Endothelial cell of umbilical vein (primary cell): ENCODE results near the gene STAB2. TPM values are rescaled to one million over a fixed set of nuclear protein-coding genes. Genes with fewer than 3 reads are reported as not detected.

ENCODE experiments used
- BruUV-seq: library from RNA; stranded (reverse); fragments of 400-500 nt; replicated peaks from 2 replicates; lab custom pipeline; 2021; lab: Mats Ljungman, UMichigan
- CTCF ChIA-PET: fragments of 300-600, 350-600 bp; sonication (Branson Sonifier 250); formaldehyde crosslinking; loops from one replicate; lab custom pipeline; 2021; ENCODE audit warnings: antibody characterized with exemption, inconsistent platforms; lab: Charles Lee
- POLR2A ChIA-PET: fragments of 300-600, 350-600 bp; sonication (Branson Sonifier 250); formaldehyde crosslinking; loops from one replicate; lab custom pipeline; 2021; ENCODE audit warnings: antibody characterized with exemption, inconsistent platforms; lab: Charles Lee
- DNase-seq: peaks from one replicate; pipeline ENCODE4 v3.0.0-alpha.2; 2011; ENCODE audit warnings: low read depth, low spot score
- FAIRE-seq: peaks from 2 replicates; lab custom pipeline; 2011; peaks lifted over from hg19 to GRCh38; lab: Jason Lieb, UNC
- H2AFZ ChIP-seq: 2 replicates; pipeline ENCODE4 v1.6.0; 2012; ENCODE audit warnings: low read depth, low read length, control low read depth, inconsistent platforms
- H3K27ac ChIP-seq: 2 replicates; pipeline ENCODE4 v1.5.1; 2011; ENCODE audit warnings: low read depth, mild to moderate bottlenecking, control low read depth, low read length, moderate library complexity; ENCODE audit not compliant: insufficient read depth
- H3K27me3 ChIP-seq, 2 experiments: 2 replicates each; pipeline versions ENCODE4 v1.6.0 to v1.6.1; 2011; ENCODE audit warnings: low read length in 2 of 2, mixed read lengths in 1 of 2; ENCODE audit not compliant: control insufficient read depth in 2 of 2, insufficient read depth in 2 of 2
- H3K36me3 ChIP-seq, 2 experiments: 2 replicates in 1 of 2; 3 replicates in 1 of 2; pipeline ENCODE4 v1.5.1; 2011; ENCODE audit warnings: low read length in 2 of 2, mild to moderate bottlenecking in 1 of 2, moderate library complexity in 1 of 2; ENCODE audit not compliant: control insufficient read depth in 2 of 2, insufficient read depth in 2 of 2; ENCODE audit errors: extremely low read depth in 1 of 2
- H3K4me1 ChIP-seq: 3 replicates; pipeline ENCODE4 v1.5.1; 2011; ENCODE audit warnings: mild to moderate bottlenecking, low read length; ENCODE audit not compliant: control insufficient read depth, insufficient read depth; ENCODE audit errors: extremely low read depth
- H3K4me2 ChIP-seq: 2 replicates; pipeline ENCODE4 v1.6.1; 2011; ENCODE audit warnings: low read length, control low read depth, mixed read lengths; ENCODE audit not compliant: insufficient read depth
- H3K4me3 ChIP-seq, 3 experiments: fragments of 200-600 bp in 1 of 3; sonication (generic), shearing (Covaris generic) in 1 of 3; replicated peaks in 1 of 3; 2 replicates each; pipeline ENCODE4 v1.5.1; 2011 to 2016; ENCODE audit warnings: control low read depth in 3 of 3, low read length in 3 of 3, mild to moderate bottlenecking in 2 of 3, inconsistent platforms in 1 of 3, low read depth in 1 of 3, moderate library complexity in 1 of 3; ENCODE audit not compliant: insufficient read depth in 1 of 3
- H3K79me2 ChIP-seq: 2 replicates; pipeline ENCODE4 v1.6.0; 2012; ENCODE audit warnings: low read length, inconsistent platforms; ENCODE audit not compliant: control insufficient read depth, insufficient read depth
- H3K9ac ChIP-seq: replicated peaks from 2 replicates; pipeline ENCODE3; 2011; ENCODE audit warnings: low read length, control low read depth; ENCODE audit not compliant: insufficient read depth; ENCODE audit errors: extremely low read depth
- H3K9me1 ChIP-seq: replicated peaks from 3 replicates; pipeline ENCODE4 v1.6.0; 2011; ENCODE audit warnings: mild to moderate bottlenecking, low read length; ENCODE audit not compliant: control insufficient read depth, insufficient read depth; ENCODE audit errors: extremely low read depth
- H3K9me3 ChIP-seq: replicated peaks from 2 replicates; pipeline ENCODE4 v1.5.1; 2012; ENCODE audit warnings: low read length, inconsistent platforms; ENCODE audit not compliant: control insufficient read depth, insufficient read depth
- H4K20me1 ChIP-seq: replicated peaks from 2 replicates; pipeline ENCODE3; 2011; ENCODE audit warnings: mild to moderate bottlenecking, low read length; ENCODE audit not compliant: control insufficient read depth, insufficient read depth; ENCODE audit errors: extremely low read depth
- CTCF ChIP-seq, 2 donors: IDR thresholded peaks; 1 replicate in 1 of 2; 2 replicates in 1 of 2; pipeline ENCODE4 v1.5.1; 2011; ENCODE audit warnings: low read length in 2 of 2, mild to moderate bottlenecking in 2 of 2, moderate library complexity in 2 of 2, control low read depth in 1 of 2, inconsistent platforms in 1 of 2, low read depth in 1 of 2; ENCODE audit not compliant: insufficient read depth in 1 of 2; ENCODE audit errors: extremely low read depth in 1 of 2
- EZH2 ChIP-seq: IDR thresholded peaks from 2 replicates; pipeline ENCODE4 v1.6.1; 2012; ENCODE audit warnings: borderline replicate concordance, low read depth, mild to moderate bottlenecking, moderate library complexity, low read length, inconsistent platforms; ENCODE audit not compliant: severe bottlenecking
- FOS ChIP-seq: IDR thresholded peaks from 2 replicates; pipeline ENCODE4 v1.6.1; 2011; ENCODE audit warnings: mild to moderate bottlenecking, low read length, moderate library complexity, borderline replicate concordance; ENCODE audit not compliant: insufficient read depth
- GATA2 ChIP-seq: IDR thresholded peaks from 2 replicates; pipeline ENCODE4 v1.7.0; 2011; ENCODE audit warnings: low read depth, mild to moderate bottlenecking, moderate library complexity, mixed read lengths, low read length; ENCODE audit not compliant: insufficient read length, insufficient read depth
- JUN ChIP-seq: IDR thresholded peaks from 2 replicates; pipeline ENCODE4 v1.6.1; 2011; ENCODE audit warnings: borderline replicate concordance, low read depth; ENCODE audit not compliant: insufficient read length, insufficient read depth
- MYC ChIP-seq: IDR thresholded peaks from one replicate; pipeline ENCODE4 v1.6.1; 2011; ENCODE audit warnings: mild to moderate bottlenecking, low read depth, low read length
- POLR2A ChIP-seq: IDR thresholded peaks from 2 replicates; pipeline ENCODE4 v1.6.1; 2012; ENCODE audit warnings: low read depth, mild to moderate bottlenecking, control low read depth, low read length
- POLR2AphosphoS5 ChIP-seq: IDR thresholded peaks from 2 replicates; pipeline ENCODE4 v1.6.1; 2012; ENCODE audit warnings: low read depth, mild to moderate bottlenecking, control low read depth, low read length, moderate library complexity; ENCODE audit not compliant: insufficient read depth
- dilution Hi-C: fragments of 300-500 bp; cut with MboI; formaldehyde crosslinking; loops from one replicate; pipeline ENCODE4 v1.15.0; 2019; ENCODE audit warnings: low sequenced_read_pairs; ENCODE audit not compliant: extremely low pct_ligation_motif_present
- intact Hi-C: fragments of 100-400 bp; cut with micrococcal nuclease; formaldehyde crosslinking; loops from one replicate; pipeline ENCODE4 v1.10.0; 2022
- polyA plus RNA-seq, 4 experiments: library from polyadenylated mRNA; depleted of rRNA in 3 of 4; stranded (reverse) in 3 of 4; unstranded in 1 of 4; fragments of >200 nt; gene quantifications; 2 replicates each; pipeline versions ENCODE4 v1.2.1 to v1.2.3, GENCODE V29; 2011 to 2012; ENCODE audit warnings: missing spikeins in 1 of 4
- total RNA-seq: library from RNA; stranded (reverse); gene quantifications from 2 replicates; pipeline ENCODE4 v1.2.3, GENCODE V29; 2021
- TF ChIP-seq, protein P1 (sequence below): IDR thresholded peaks from 2 replicates; pipeline ENCODE4 v1.6.1; 2011; ENCODE audit not compliant: insufficient read depth, insufficient read length

The STAB2 gene
- total and polyA plus RNA-seq, 2 donors (not counting 3 experiments of a cell fraction or from before 2014, with no cell fraction given) = 0.01 TPM; not detected in 1

DNA sequence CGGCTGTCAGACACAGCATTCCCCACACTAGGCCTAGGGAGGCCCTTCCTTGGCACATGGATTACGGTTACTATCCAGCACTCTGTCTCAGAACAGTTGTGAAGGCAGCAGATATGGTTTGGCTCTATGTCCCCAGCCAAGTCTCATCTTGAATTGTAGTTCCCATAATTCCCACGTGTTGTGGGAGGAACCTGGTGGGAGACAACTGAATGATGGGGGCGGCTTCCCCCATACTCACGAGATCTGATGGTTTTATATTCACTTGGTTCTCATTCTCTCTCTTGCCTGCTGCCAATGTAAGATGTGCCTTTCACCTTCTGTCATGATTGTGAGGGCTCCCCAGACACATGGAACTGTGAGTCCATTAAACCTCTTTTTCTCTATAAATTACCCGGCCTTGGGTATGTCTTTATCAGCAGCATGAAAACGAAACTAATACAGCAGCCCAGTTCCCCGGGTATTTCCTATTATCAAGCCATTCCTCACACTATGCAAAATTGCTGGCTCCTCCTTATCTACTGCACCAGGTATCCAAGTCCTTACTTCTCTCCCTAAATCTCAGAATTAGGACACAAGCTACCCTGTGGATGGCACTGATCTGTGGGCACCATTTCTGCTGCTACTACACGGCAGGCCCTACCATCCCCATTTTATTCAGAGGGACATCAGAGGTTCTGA lies 220.6 kb downstream of the STAB2 start:
- H3K9me1 ChIP-seq = no peaks in the 10 kb centered on the region

More for the DNA sequence above, 220.6 kb downstream of the STAB2 start:
- ChIA-PET CTCF (interaction anchor here (1.8 kb wide), 1 partner anchor 63 kb away, joined by 7 read pairs; no protein-coding TSS in a partner anchor), POLR2A (no interaction called here)
- FAIRE-seq (no peak), DNase-seq (no peak)
- H3K9ac ChIP-seq = no peak overlapping the region
- no peaks in the 10 kb centered on the region for H3K27me3 ChIP-seq
- peaks cover 24% of the 10 kb centered on the region for H3K4me1 ChIP-seq
- no TSS peak for BruUV-seq
- no peaks in the 10 kb centered on the region for H3K36me3 ChIP-seq
- no peak overlapping the region for H2AFZ ChIP-seq
- no peak overlapping the region for H3K4me2 ChIP-seq
- intact Hi-C loops (no loop called here), dilution Hi-C loops (no loop called here)
- no peak overlapping the region for H3K4me3 ChIP-seq
- H4K20me1 ChIP-seq = no peaks in the 10 kb centered on the region
- H3K9me3 ChIP-seq = no peaks in the 10 kb centered on the region
- H3K79me2 ChIP-seq = no peaks in the 10 kb centered on the region
- H3K27ac ChIP-seq = no peak overlapping the region
- TF ChIP-seq FOS (no peak), GATA2 (no peak), CTCF (IDR thresholded peaks at IDR 0.05; ENCODE audit: extremely low read depth in 1 of 2, insufficient read depth in 1 of 2, low read depth in 1 of 2, low read length in 2 of 2) (no peak), MYC (no peak), JUN (no peak), POLR2AphosphoS5 (no peak), EZH2 (no peak), POLR2A (no peak)
- TF ChIP-seq, protein P1, sequence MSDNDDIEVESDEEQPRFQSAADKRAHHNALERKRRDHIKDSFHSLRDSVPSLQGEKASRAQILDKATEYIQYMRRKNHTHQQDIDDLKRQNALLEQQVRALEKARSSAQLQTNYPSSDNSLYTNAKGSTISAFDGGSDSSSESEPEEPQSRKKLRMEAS = no peak
